H1 (cell line): ENCODE results near the gene ANKRD62. TPM values are rescaled to one million over a fixed set of nuclear protein-coding genes. Genes with fewer than 3 reads are reported as not detected.

Experiments
- CTCF ChIA-PET: fragments of 300-600 bp; sonication (Branson Sonifier 250); formaldehyde crosslinking; loops from one replicate; lab custom pipeline; 2021; ENCODE audit not compliant: partially characterized antibody; lab: Charles Lee
- POLR2A ChIA-PET: fragments of 300-600 bp; sonication (Branson Sonifier 250); formaldehyde crosslinking; loops from one replicate; lab custom pipeline; 2021; ENCODE audit warnings: inconsistent platforms; ENCODE audit not compliant: partially characterized antibody; lab: Charles Lee
- DNase-seq, 2 experiments: peaks; one replicate each; pipeline versions ENCODE4 v3.0.0 to v3.0.0-alpha.2; 2010 to 2022; ENCODE audit warnings: low spot score in 2 of 2, low read depth in 1 of 2, mixed read lengths in 1 of 2
- FAIRE-seq: peaks from 2 replicates; lab custom pipeline; 2011; peaks lifted over from hg19 to GRCh38; lab: Jason Lieb, UNC
- H2AFZ ChIP-seq: 2 replicates; pipeline ENCODE4 v1.8.1; 2012; ENCODE audit warnings: low read length, inconsistent platforms
- H2AK5ac ChIP-seq: 2 replicates; pipeline ENCODE4 v1.6.1; 2013; ENCODE audit warnings: low read depth, low read length
- H2BK120ac ChIP-seq: replicated peaks from 2 replicates; pipeline ENCODE3; 2013; ENCODE audit warnings: low read depth, low read length, inconsistent platforms
- H2BK12ac ChIP-seq: 2 replicates; pipeline ENCODE4 v1.6.1; 2013; ENCODE audit warnings: low read depth, low read length
- H2BK15ac ChIP-seq: 2 replicates; pipeline ENCODE4 v1.6.1; 2013; ENCODE audit warnings: low read length
- H2BK20ac ChIP-seq: 2 replicates; pipeline ENCODE4 v1.6.1; 2013; ENCODE audit warnings: low read length
- H2BK5ac ChIP-seq: 2 replicates; pipeline ENCODE4 v1.6.1; 2013; ENCODE audit warnings: low read depth, low read length
- H3K14ac ChIP-seq: 2 replicates; pipeline ENCODE4 v1.6.1; 2013; ENCODE audit warnings: inconsistent platforms; ENCODE audit not compliant: insufficient read length
- H3K18ac ChIP-seq: 2 replicates; pipeline ENCODE4 v1.6.1; 2013; ENCODE audit warnings: low read length; ENCODE audit errors: extremely low read depth
- H3K23ac ChIP-seq: 2 replicates; pipeline ENCODE4 v1.6.1; 2013; ENCODE audit warnings: inconsistent platforms; ENCODE audit not compliant: insufficient read length
- H3K23me2 ChIP-seq: 2 replicates; pipeline ENCODE4 v1.6.1; 2013; ENCODE audit warnings: low read depth, low read length
- H3K27ac ChIP-seq: 2 replicates; pipeline ENCODE4 v1.6.1; 2011; ENCODE audit warnings: low read depth, low read length, inconsistent platforms
- H3K27me3 ChIP-seq, 4 experiments: replicated peaks in 1 of 4; 1 replicate in 1 of 4; 2 replicates in 3 of 4; pipeline versions ENCODE4 v1.6.1 to v1.8.1; 2011 to 2013; ENCODE audit warnings: low read length in 3 of 4, mild to moderate bottlenecking in 3 of 4, inconsistent platforms in 2 of 4, mixed read lengths in 2 of 4, moderate library complexity in 1 of 4; ENCODE audit not compliant: control insufficient read depth in 3 of 4, insufficient read depth in 3 of 4; ENCODE audit errors: extremely low read depth in 1 of 4
- H3K36me3 ChIP-seq, 4 experiments: 2 replicates each; pipeline versions ENCODE4 v1.6.1 to v1.8.1; 2011 to 2013; ENCODE audit warnings: mild to moderate bottlenecking in 4 of 4, low read length in 3 of 4, moderate library complexity in 2 of 4, control low read depth in 1 of 4, inconsistent platforms in 1 of 4; ENCODE audit not compliant: insufficient read depth in 4 of 4, control insufficient read depth in 2 of 4
- H3K4ac ChIP-seq: replicated peaks from 2 replicates; pipeline ENCODE3; 2013; ENCODE audit warnings: low read length, low read depth, mixed read lengths, inconsistent platforms; ENCODE audit not compliant: insufficient read length
- H3K4me1 ChIP-seq, 4 experiments: replicated peaks in 1 of 4; 1 replicate in 1 of 4; 2 replicates in 3 of 4; pipeline versions ENCODE4 v1.6.1 to v1.8.1; 2011 to 2013; ENCODE audit warnings: low read length in 3 of 4, inconsistent platforms in 2 of 4, mixed read lengths in 1 of 4; ENCODE audit not compliant: insufficient read depth in 4 of 4, control insufficient read depth in 3 of 4
- H3K4me2 ChIP-seq, 2 experiments: 2 replicates each; pipeline versions ENCODE4 v1.6.1 to v1.8.1; 2011 to 2013; ENCODE audit warnings: low read depth in 2 of 2, low read length in 2 of 2, control low read depth in 1 of 2, inconsistent platforms in 1 of 2, mild to moderate bottlenecking in 1 of 2; ENCODE audit not compliant: insufficient read depth in 1 of 2
- H3K4me3 ChIP-seq, 4 experiments: fragments of 200-600, 300-600 bp in 1 of 4; sonication (generic), shearing (Covaris generic), sonication (Bioruptor Twin) in 1 of 4; 2 replicates each; pipeline versions ENCODE4 v1.5.1 to v1.8.1; 2011 to 2016; ENCODE audit warnings: low read length in 4 of 4, low read depth in 3 of 4, control low read depth in 2 of 4, inconsistent platforms in 2 of 4, mild to moderate bottlenecking in 2 of 4, mixed read lengths in 1 of 4, moderate library complexity in 1 of 4; ENCODE audit not compliant: insufficient read depth in 2 of 4; ENCODE audit errors: extremely low read depth in 1 of 4
- H3K56ac ChIP-seq: replicated peaks from 2 replicates; pipeline ENCODE3; 2013; ENCODE audit warnings: low read depth, mild to moderate bottlenecking, mixed read lengths, low read length, inconsistent platforms; ENCODE audit not compliant: insufficient read length
- H3K79me1 ChIP-seq: 2 replicates; pipeline ENCODE4 v1.6.1; 2013; ENCODE audit warnings: low read depth, low read length, control low read depth
- H3K79me2 ChIP-seq, 2 experiments: 2 replicates each; pipeline versions ENCODE4 v1.6.1 to v1.8.1; 2012 to 2013; ENCODE audit warnings: low read length in 2 of 2, mild to moderate bottlenecking in 2 of 2, inconsistent platforms in 1 of 2; ENCODE audit not compliant: insufficient read depth in 2 of 2, control insufficient read depth in 1 of 2
- H3K9ac ChIP-seq, 4 experiments: replicated peaks in 1 of 4; 1 replicate in 1 of 4; 2 replicates in 3 of 4; pipeline versions ENCODE4 v1.6.1 to v1.8.1; 2011 to 2013; ENCODE audit warnings: low read depth in 3 of 4, low read length in 3 of 4, control low read depth in 2 of 4, mild to moderate bottlenecking in 2 of 4, moderate library complexity in 2 of 4, inconsistent platforms in 1 of 4; ENCODE audit errors: extremely low read depth in 1 of 4
- H3K9me3 ChIP-seq, 2 experiments: 2 replicates each; pipeline versions ENCODE4 v1.6.1 to v1.8.1; 2012 to 2013; ENCODE audit warnings: mild to moderate bottlenecking in 2 of 2, moderate library complexity in 2 of 2, control low read depth in 1 of 2, inconsistent platforms in 1 of 2, low read depth in 1 of 2, low read length in 1 of 2, mixed read lengths in 1 of 2; ENCODE audit not compliant: insufficient read depth in 2 of 2
- H4K20me1 ChIP-seq, 2 experiments: replicated peaks in 1 of 2; 2 replicates each; pipeline versions ENCODE3 to v1.8.1; 2011 to 2013; ENCODE audit warnings: inconsistent platforms in 2 of 2, low read length in 2 of 2, mild to moderate bottlenecking in 1 of 2; ENCODE audit not compliant: insufficient read depth in 2 of 2, control insufficient read depth in 1 of 2
- H4K5ac ChIP-seq: 2 replicates; pipeline ENCODE4 v1.6.1; 2013; ENCODE audit warnings: low read length, low read depth, mixed read lengths, inconsistent platforms; ENCODE audit not compliant: insufficient read length
- H4K8ac ChIP-seq: 2 replicates; pipeline ENCODE4 v1.8.0; 2013; ENCODE audit warnings: mild to moderate bottlenecking, moderate library complexity, low read length, inconsistent platforms; ENCODE audit not compliant: insufficient read depth; ENCODE audit errors: extremely low read depth
- H4K91ac ChIP-seq: replicated peaks from 2 replicates; pipeline ENCODE3; 2013; ENCODE audit warnings: low read length, mixed read lengths, inconsistent platforms; ENCODE audit not compliant: insufficient read length
- BRCA1 ChIP-seq: IDR thresholded peaks from 2 replicates; pipeline ENCODE4 v1.6.1; 2012; ENCODE audit warnings: low read depth, low read length, improper control_type of control experiment
- CHD1 ChIP-seq: IDR thresholded peaks from 2 replicates; pipeline ENCODE4 v1.6.1; 2012; ENCODE audit warnings: low read depth, low read length, improper control_type of control experiment
- EP300 ChIP-seq, 2 experiments: IDR thresholded peaks; 1 replicate in 1 of 2; 2 replicates in 1 of 2; pipeline ENCODE4 v1.6.1; 2011 to 2012; ENCODE audit warnings: low read depth in 2 of 2, low read length in 2 of 2, mild to moderate bottlenecking in 2 of 2, borderline replicate concordance in 1 of 2, inconsistent platforms in 1 of 2, moderate library complexity in 1 of 2
- FOSL1 ChIP-seq: IDR thresholded peaks from 2 replicates; pipeline ENCODE4 v1.6.1; 2011; ENCODE audit warnings: mild to moderate bottlenecking, low read depth, low read length, moderate library complexity; ENCODE audit not compliant: insufficient read depth
- NRF1 ChIP-seq: IDR thresholded peaks from 2 replicates; pipeline ENCODE4 v1.6.1; 2011; ENCODE audit warnings: mild to moderate bottlenecking, low read depth, low read length, improper control_type of control experiment
- SIRT6 ChIP-seq: IDR thresholded peaks from one replicate; pipeline ENCODE4 v1.7.1; 2012; ENCODE audit warnings: low read length, inconsistent platforms
- SIX5 ChIP-seq: IDR thresholded peaks from 2 replicates; pipeline ENCODE4 v1.6.1; 2011; ENCODE audit warnings: mild to moderate bottlenecking, low read depth, low read length
- TCF12 ChIP-seq: IDR thresholded peaks from 2 replicates; pipeline ENCODE4 v1.6.1; 2011; ENCODE audit warnings: low read depth, mild to moderate bottlenecking, low read length
- TEAD4 ChIP-seq: IDR thresholded peaks from 2 replicates; pipeline ENCODE4 v1.6.1; 2012; ENCODE audit warnings: low read depth, low read length, inconsistent platforms, mixed read lengths
- USF2 ChIP-seq: IDR thresholded peaks from 2 replicates; pipeline ENCODE4 v1.6.1; 2011; ENCODE audit warnings: low read length, improper control_type of control experiment
- YY1 ChIP-seq: IDR thresholded peaks from 2 replicates; pipeline ENCODE4 v1.6.1; 2011; ENCODE audit warnings: low read depth, mild to moderate bottlenecking, low read length
- WGBS, 2 experiments: shearing (Covaris generic) in 1 of 2; methylation state at CpG; one replicate each; pipeline versions ENCODE4 v1.1.6 to v1.1.7; 2013 to 2015; ENCODE audit warnings: low lambda C conversion rate in 2 of 2, mixed read lengths in 2 of 2, inconsistent platforms in 1 of 2, low coverage in 1 of 2, missing lambda C conversion rate in 1 of 2; ENCODE audit not compliant: insufficient replicate concordance in 2 of 2, insufficient coverage in 1 of 2, insufficient read length in 1 of 2; ENCODE audit errors: extremely low coverage in 1 of 2, missing lambda C conversion rate in 1 of 2; 5-methylcytosine and 5-hydroxymethylcytosine counted together
- polyA plus RNA-seq, 7 experiments: library from polyadenylated mRNA; depleted of rRNA in 3 of 7; stranded (reverse) in 5 of 7; unstranded in 2 of 7; fragments of >200 nt in 5 of 7; fragments of 200-250 nt in 2 of 7; gene quantifications; 1 replicate in 5 of 7; 2 replicates in 1 of 7; 4 replicates in 1 of 7; pipeline versions ENCODE4 v1.2.1 to v1.2.3, GENCODE V29; 2011 to 2013; ENCODE audit warnings: missing spikeins in 2 of 7, mixed read lengths in 2 of 7
- total RNA-seq: library from RNA; stranded (reverse); fragmentation: NEBNext Ultra II Directional; extraction: Animal tissue kit (Norgen Biotek cat#: 25700); gene quantifications from 2 replicates; pipeline ENCODE4 v1.2.1, GENCODE V29; 2021

ANKRD62 gene
- total and polyA plus RNA-seq, 2 of the 8 experiments (the other 6 are each of a cell fraction or from before 2014, with no cell fraction given) = not detected

- 89% methylated on average over 16 of the region's 16 CpGs; no CpG with 5 or more reads in 1 of the 2 experiments for WGBS, 2 experiments
- H3K4me3 ChIP-seq = no peak overlapping the region
- no peaks in the 10 kb centered on the region for H3K27me3 ChIP-seq
- no peak overlapping the region for H3K56ac ChIP-seq
- 0 out of 2 replicates have a peak, but pooled peaks cover 1% of the 10 kb centered on the region for H3K23me2 ChIP-seq
- no peak overlapping the region for H2BK12ac ChIP-seq
- no peak for FAIRE-seq
- H3K4ac ChIP-seq = no peak overlapping the region
- no peaks in the 10 kb centered on the region for H3K79me1 ChIP-seq
- no peak overlapping the region for H3K18ac ChIP-seq
- H3K9me3 ChIP-seq = no peaks in the 10 kb centered on the region; a peak in 1 of 4 replicates
- no peak overlapping the region for H2BK15ac ChIP-seq
- no peak overlapping the region for H3K9ac ChIP-seq
- ChIA-PET POLR2A (no interaction called here), CTCF (interaction anchor here (0.8 to 1.5 kb wide), 3 partner anchors 10 to 70 kb away, joined by 3 to 7 read pairs (median 5); no protein-coding TSS in a partner anchor)
- peak overlapping the region; percentile 65; the same call in 1 of the 2 replicates for H2AFZ ChIP-seq
- H4K91ac ChIP-seq = no peak overlapping the region
- H3K23ac ChIP-seq = no peak overlapping the region
- no peak overlapping the region for H2BK5ac ChIP-seq
- H4K20me1 ChIP-seq = no peaks in the 10 kb centered on the region
- no peak overlapping the region for H2BK120ac ChIP-seq
- no peaks in the 10 kb centered on the region for H3K79me2 ChIP-seq
- no peak overlapping the region for H3K4me2 ChIP-seq
- H3K27ac ChIP-seq = no peak overlapping the region
- no peak overlapping the region for H2AK5ac ChIP-seq
- no peak overlapping the region for H4K8ac ChIP-seq
- H4K5ac ChIP-seq = no peak overlapping the region
- no peak overlapping the region for H3K14ac ChIP-seq
- H3K36me3 ChIP-seq = no peaks in the 10 kb centered on the region
- no peak overlapping the region for H2BK20ac ChIP-seq
- H3K4me1 ChIP-seq = no peaks in the 10 kb centered on the region; a peak in 1 of 7 replicates
- DNase-seq = no peak
- TF ChIP-seq TEAD4 (no peak), BRCA1 (no peak), USF2 (no peak), YY1 (no peak), SIRT6 (no peak), TCF12 (no peak), EP300 (IDR thresholded peaks at IDR 0.05; ENCODE audit: borderline replicate concordance in 1 of 2, low read depth in 2 of 2, low read length in 2 of 2) (no peak), FOSL1 (no peak), CHD1 (no peak), NRF1 (no peak), SIX5 (no peak)
Measured at GRCh38 chr18:12059334-12060181, 34.1 kb upstream of the ANKRD62 start.
